C1 segment of cervical spinal cord (tissue), 14 donors: Measurements from ENCODE around the gene PSORS1C1.
"Not testable (repeated sequence)": the region's sequence is repeated elsewhere in the genome, so short reads cannot be mapped to it uniquely, and the experiment has no call there.

ENCODE experiments used
- DNase-seq, 14 donors: peaks; one replicate each; lab custom pipeline; 2025; lab: John Stamatoyannopoulos, UW

The PSORS1C1 gene

GRCh38 chr6:31114541-31114878 lies at the start of gene PSORS1C1:
PSORS1C1 (plus strand) TSS chr6:31114800; CDS start chr6:31129633, 14,833 bp downstream.
- peak in 7 of 14 donors; percentile 13 to 86 (median 21) for DNase-seq

- DNase-seq, result no peak
Measured at GRCh38 chr6:31065556-31065955, 49.0 kb upstream of the PSORS1C1 start.

GRCh38 chr6:31067028-31067427 lies 47.6 kb upstream of the PSORS1C1 start:
- DNase-seq, result not testable (repeated sequence)

GRCh38 chr6:31067891-31068668 lies 46.5 kb upstream of the PSORS1C1 start:
- DNase-seq, result peak in 6 of 14 donors; percentile 27 to 48 (median 44)

GRCh38 chr6:31068669-31069340 lies 45.8 kb upstream of the PSORS1C1 start:
- DNase-seq, result peak in 13 of 14 donors; percentile 19 to 85 (median 70)

- DNase-seq, result peak in 11 of 14 donors; percentile 22 to 66 (median 52)
Measured at GRCh38 chr6:31070711-31071197, 43.8 kb upstream of the PSORS1C1 start.

- DNase-seq, result no peak
Measured at GRCh38 chr6:31074401-31074800, 40.2 kb upstream of the PSORS1C1 start.

- DNase-seq, result no peak
Measured at GRCh38 chr6:31075528-31075927, 39.1 kb upstream of the PSORS1C1 start.

GRCh38 chr6:31076611-31077010 lies 38.0 kb upstream of the PSORS1C1 start:
- DNase-seq, result no peak

- peak in 10 of 14 donors; percentile 25 to 62 (median 45) for DNase-seq
Measured at GRCh38 chr6:31079656-31080261, 34.8 kb upstream of the PSORS1C1 start.

- DNase-seq, result no peak
Measured at GRCh38 chr6:31081872-31082271, 32.7 kb upstream of the PSORS1C1 start.

- DNase-seq, result peak in 1 of 14 donors; percentile 9
Measured at GRCh38 chr6:31083742-31084354, 30.8 kb upstream of the PSORS1C1 start.

- DNase-seq, result no peak
Measured at GRCh38 chr6:31086788-31087440, 27.7 kb upstream of the PSORS1C1 start.

GRCh38 chr6:31087494-31088089 lies 27.0 kb upstream of the PSORS1C1 start:
- peak in 11 of 14 donors; percentile 30 to 78 (median 59) for DNase-seq

- no peak for DNase-seq
Measured at GRCh38 chr6:31090275-31090972, 24.2 kb upstream of the PSORS1C1 start.

GRCh38 chr6:31090973-31091364 lies 23.6 kb upstream of the PSORS1C1 start:
- no peak for DNase-seq

- no peak for DNase-seq
Measured at GRCh38 chr6:31091680-31092079, 22.9 kb upstream of the PSORS1C1 start.

- no peak for DNase-seq
Measured at GRCh38 chr6:31092238-31092637, 22.4 kb upstream of the PSORS1C1 start.

- no peak for DNase-seq
Measured at GRCh38 chr6:31092769-31093505, 21.7 kb upstream of the PSORS1C1 start.
